Activated CD8-positive, alpha-beta memory T cell treated with anti-CD3 and anti-CD28 coated beads for 36 hours (primary cell): ENCODE measurements around the gene GJB2. TPM values are rescaled to one million over a fixed set of nuclear protein-coding genes. Genes with fewer than 3 reads are reported as not detected.

Experiments used
- CTCF ChIA-PET: fragments of 350-600 bp; sonication (Branson Sonifier 250); formaldehyde crosslinking; loops from one replicate; lab custom pipeline; 2021; ENCODE audit warnings: antibody characterized with exemption; lab: Charles Lee
- POLR2A ChIA-PET: fragments of 350-600 bp; sonication (Branson Sonifier 250); formaldehyde crosslinking; loops from one replicate; lab custom pipeline; 2021; ENCODE audit warnings: antibody characterized with exemption; lab: Charles Lee
- total RNA-seq, 2 experiments: library from RNA; stranded (reverse); gene quantifications; one replicate each; pipeline ENCODE4 v1.2.3, GENCODE V29; 2021

The GJB2 gene
- total RNA-seq, 2 experiments from 2014 or later: 16.6 to 17.0 TPM

DNA sequence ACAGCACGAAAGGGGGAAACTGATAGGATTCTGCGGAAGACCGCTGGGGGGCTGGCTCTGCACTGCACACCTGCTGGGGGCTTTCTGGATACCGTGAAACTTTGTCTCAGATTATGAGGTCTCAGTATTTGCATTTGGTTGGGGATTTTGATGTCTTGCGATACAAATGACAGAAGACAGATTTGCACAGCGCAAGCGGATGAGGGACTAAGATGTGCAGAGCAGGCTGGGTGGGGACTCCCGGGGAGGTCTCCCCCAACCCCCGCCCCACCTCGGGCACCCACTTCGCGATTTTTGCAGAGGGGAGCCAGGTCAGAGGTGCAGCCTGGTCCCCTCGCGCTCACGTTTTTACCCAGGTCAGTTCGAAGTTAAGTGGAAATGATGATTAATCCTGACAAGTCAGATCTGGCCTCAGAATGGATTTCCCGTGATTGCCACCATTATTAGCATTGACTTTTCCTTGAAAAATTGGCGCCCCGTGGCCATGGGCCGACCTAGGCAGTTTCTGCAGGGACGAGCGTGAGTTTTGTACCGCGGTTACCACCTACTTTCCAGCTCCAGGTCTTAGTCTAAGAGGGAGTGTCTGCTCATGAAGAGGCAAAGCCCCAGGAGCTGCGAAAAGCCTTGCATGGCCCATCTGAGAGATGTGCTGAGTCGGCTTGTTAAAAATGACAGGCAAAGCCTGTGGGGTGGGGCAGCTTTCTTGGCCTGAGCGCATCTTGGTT, 1.3 kb upstream of the GJB2 start:
- ChIA-PET CTCF (no interaction called here), POLR2A (no interaction called here)

DNA sequence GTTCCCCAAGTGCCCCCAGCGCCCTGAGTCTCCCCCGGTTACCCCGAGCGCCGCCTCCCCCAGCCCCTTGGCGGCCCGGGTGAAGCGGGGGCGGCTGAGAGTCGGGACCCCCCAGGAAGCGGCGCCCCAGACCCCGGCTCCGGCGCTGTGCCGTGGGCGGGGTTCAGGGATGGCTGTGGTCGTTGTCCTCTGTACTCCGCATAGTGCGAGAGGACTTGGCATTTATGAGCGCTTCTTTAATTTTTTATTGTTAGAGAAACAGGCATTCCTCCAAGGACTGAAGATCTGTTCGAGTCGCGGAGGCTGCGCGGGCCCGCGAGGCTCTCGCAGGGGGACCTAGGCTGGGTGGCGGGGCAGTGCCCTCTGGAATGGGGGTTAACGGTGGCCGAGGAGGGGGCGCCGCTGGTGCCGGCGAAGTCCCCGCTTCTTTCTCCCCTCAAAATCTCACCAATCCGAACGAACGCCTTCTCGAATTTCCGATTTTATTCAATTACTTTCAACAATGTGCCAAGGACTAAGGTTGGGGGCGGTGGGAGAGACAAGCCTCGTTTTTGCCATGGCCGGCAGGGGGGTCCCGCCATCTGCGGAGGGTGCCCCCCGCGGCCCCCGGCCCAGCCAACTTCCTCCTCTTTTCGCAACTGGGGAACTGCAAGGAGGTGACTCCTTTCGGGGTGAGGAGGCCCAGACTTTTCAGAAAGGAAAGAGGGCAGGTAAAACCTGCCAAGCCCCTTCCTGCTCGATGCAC, 596 bp upstream of the GJB2 start:
- CTCF ChIA-PET: interaction anchor here (1.0 kb wide), 1 partner anchor 220 kb away, joined by 3 read pairs; no protein-coding TSS in a partner anchor
- POLR2A ChIA-PET: no interaction called here

DNA sequence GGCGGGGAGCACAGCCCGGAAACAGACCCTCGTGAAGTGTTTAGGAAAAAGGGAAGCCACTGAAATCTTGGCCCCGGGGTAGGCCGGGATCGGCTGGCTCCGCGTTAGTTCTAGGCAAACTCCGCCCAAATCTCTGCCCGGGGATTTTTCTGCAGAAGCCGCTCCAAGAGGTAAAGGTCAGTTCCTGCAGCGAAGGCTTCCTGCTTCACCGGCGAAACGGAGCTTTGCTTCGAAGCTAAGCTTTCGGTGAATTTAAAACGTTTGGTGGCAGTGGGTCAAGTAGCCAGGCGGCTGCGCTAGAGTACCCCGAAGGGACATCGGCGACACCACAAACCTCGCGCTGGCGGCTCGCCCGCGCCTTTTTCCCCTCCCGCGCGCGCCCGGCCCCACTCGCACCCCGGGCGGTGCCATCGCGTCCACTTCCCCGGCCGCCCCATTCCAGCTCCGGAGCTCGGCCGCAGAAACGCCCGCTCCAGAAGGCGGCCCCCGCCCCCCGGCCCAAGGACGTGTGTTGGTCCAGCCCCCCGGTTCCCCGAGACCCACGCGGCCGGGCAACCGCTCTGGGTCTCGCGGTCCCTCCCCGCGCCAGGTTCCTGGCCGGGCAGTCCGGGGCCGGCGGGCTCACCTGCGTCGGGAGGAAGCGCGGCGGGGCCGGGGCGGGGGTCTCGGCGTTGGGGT, 441 bp downstream of the GJB2 start:
- CTCF ChIA-PET: interaction anchor here (1.0 kb wide), 1 partner anchor 221 kb away, joined by 3 read pairs; no protein-coding TSS in a partner anchor
- POLR2A ChIA-PET: no interaction called here

DNA sequence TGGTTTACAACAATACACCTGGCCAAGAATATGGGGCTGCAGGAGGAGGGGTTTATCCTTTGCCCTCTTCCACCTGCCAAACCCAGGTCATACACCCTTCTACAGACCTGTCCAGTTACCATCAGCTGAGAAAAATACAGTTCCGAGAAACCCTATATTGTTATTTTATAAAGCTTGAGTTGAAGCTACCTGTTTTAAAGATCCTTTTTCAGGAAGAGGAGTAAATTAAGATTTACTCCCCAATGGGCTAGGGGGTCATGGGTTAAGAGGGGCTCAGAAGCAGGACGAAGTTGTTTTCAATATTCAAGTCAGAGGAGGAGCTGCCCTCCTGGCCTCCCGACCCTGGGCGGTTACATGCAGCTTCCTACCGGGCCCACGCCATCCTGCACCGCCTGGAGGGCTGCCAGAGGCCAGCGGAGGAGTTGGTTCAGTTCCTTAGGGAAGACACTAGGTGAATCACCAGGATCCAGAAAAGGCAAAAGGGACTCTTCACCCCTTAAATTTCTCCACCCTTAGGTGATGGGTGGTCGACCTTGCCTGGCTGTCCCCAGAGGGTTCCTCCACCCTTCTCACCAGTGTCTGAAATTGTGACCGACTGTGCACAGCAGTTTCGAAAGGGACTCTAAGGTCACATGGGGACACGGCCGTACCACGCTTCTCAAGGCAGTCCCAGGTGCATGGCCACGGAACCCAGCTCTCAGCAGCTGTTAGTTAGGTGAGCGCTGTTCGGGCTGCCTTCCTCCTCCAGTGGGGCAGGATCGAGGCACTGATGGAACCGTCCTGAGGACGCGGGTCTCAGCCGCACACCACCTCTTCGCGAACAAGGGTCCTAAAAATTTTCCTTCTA, 1.2 kb downstream of the GJB2 start:
- POLR2A ChIA-PET: interaction anchor here (0.6 kb wide), 1 partner anchor 404 kb away, joined by 4 read pairs; no protein-coding TSS in a partner anchor
- CTCF ChIA-PET: interaction anchor here (0.7 kb wide), 1 partner anchor 27 kb away, joined by 3 read pairs; no protein-coding TSS in a partner anchor

DNA sequence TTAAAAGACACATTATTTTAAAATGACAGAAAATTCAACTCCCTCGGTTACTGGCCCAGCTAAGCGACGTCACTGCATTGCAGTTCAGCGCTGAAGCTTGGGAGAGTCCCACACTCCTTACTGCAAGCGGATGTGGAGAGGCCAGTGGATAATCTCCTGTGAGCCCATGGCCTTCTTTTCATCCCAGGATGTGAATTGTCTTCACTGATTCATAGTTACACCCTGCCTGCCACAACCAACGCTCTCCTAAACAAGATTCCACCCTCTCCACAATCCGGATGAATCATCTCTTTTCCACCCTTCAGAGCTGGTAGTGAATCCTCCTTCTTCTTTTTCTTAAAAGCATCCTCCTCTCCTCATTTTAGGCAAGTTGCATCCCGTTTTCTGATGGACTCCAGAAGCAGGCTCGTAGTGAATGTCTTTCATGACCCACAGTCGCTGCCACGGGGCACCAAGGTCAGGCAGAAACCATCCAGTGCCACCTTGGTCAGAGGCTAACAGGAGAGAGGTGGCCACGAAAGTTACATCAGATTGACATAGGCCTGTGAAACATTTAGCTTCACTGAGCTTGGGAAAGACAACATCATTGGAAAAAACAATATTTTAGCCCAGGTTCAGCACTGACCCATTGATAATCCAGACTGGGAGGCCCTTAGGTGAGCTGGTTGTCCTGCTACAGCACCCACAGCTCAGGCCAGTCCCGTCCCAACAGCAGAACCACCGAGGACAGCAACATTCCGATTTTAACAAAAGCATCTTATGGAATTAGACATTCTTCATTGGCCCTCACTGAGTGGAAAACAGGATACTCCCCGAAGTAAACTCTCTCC, 2.0 kb downstream of the GJB2 start:
- CTCF ChIA-PET: interaction anchor here (0.7 to 0.9 kb wide), 3 partner anchors 26 to 734 kb away, joined by 3 read pairs; no protein-coding TSS in a partner anchor
- POLR2A ChIA-PET: interaction anchor here (0.7 kb wide), 1 partner anchor 685 kb away, joined by 6 read pairs; no protein-coding TSS in a partner anchor

DNA sequence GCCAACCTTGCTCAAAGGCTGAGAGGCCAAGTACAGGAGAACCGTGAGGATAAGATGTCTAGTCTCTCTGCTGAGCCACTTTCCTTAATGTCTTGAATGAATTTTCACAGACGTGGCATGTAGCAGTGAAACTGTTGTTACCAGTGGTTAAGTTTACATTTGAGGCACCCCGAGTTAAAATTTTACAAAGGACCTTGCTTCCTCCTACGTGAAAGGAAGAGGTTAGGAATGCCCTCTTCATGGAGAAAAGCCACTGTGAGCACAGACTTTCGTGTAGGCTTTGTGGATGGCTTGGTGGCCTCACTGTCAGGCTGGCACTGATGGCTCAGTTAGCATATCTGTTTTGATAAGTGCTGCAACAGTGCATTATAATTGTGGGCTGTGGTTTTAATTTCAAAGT, 2.7 kb downstream of the GJB2 start:
- POLR2A ChIA-PET: no interaction called here
- CTCF ChIA-PET: interaction anchor here (0.9 kb wide), 1 partner anchor 735 kb away, joined by 3 read pairs; no protein-coding TSS in a partner anchor

DNA sequence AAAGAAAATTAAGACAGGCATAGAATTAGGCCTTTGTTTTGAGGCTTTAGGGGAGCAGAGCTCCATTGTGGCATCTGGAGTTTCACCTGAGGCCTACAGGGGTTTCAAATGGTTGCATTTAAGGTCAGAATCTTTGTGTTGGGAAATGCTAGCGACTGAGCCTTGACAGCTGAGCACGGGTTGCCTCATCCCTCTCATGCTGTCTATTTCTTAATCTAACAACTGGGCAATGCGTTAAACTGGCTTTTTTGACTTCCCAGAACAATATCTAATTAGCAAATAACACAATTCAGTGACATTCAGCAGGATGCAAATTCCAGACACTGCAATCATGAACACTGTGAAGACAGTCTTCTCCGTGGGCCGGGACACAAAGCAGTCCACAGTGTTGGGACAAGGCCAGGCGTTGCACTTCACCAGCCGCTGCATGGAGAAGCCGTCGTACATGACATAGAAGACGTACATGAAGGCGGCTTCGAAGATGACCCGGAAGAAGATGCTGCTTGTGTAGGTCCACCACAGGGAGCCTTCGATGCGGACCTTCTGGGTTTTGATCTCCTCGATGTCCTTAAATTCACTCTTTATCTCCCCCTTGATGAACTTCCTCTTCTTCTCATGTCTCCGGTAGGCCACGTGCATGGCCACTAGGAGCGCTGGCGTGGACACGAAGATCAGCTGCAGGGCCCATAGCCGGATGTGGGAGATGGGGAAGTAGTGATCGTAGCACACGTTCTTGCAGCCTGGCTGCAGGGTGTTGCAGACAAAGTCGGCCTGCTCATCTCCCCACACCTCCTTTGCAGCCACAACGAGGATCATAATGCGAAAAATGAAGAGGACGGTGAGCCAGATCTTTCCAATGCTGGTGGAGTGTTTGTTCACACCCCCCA, 3.8 kb downstream of the GJB2 start:
- POLR2A ChIA-PET: no interaction called here

DNA sequence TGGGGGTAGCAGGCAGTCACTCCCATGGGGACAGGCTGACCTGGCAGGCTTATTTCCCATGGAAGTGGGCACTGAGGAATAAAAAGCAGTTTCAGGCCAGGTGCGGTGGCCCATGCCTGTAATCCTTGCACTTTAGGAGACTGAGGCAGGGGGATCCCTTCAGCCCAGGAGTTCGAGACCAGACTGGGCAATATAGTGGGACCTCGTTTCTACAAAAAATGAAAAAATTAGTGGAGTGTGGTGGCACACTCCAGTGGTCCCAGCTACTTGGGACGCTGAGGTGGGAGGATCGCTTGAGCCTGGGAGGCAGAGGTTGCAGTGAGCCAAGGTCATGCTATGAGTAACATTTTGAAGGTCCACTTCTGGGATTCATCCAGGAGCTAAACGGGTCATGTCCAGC, 6.0 kb downstream of the GJB2 start:
- ChIA-PET CTCF (no interaction called here), POLR2A (no interaction called here)

More for the DNA sequence above, 3.8 kb downstream of the GJB2 start:
- CTCF ChIA-PET: interaction anchor here (0.6 kb wide), 1 partner anchor 8 kb away, joined by 3 read pairs; no protein-coding TSS in a partner anchor

DNA sequence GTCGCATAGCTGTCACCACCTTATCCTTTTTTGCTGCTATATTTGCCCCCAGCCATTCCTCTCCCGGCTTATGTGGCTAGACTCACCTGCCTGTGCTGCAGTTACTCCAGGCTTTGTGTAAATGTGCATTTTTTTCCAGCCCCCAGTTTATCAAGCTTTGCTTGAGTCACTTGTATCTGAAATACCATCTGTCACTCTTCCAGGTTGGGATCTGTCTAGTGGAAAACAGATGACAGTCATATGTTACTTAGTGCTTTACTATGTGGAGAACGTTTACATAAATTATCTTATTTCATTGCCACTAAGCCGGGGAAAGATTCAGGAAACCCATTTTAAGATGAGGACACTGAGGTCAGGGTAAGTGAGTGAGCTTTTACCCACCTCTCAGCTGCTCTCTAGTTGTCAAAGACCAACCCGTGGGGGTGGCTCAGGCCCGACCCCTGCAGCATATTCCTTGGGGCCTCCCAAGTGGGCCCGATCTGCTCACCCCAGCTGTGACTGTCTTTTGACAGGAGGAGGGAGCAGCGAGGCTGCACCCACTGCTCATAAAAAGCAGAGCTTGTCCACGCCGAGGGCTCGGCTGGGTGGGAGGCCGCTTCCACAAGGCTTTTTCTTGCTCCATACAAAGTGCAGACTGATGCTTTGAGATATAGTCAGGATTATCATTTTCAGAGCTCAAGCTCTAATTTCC, 7.2 kb downstream of the GJB2 start:
- POLR2A ChIA-PET: no interaction called here
- CTCF ChIA-PET: interaction anchor here (1.6 kb wide), 1 partner anchor 11 kb away, joined by 3 read pairs; no protein-coding TSS in a partner anchor

DNA sequence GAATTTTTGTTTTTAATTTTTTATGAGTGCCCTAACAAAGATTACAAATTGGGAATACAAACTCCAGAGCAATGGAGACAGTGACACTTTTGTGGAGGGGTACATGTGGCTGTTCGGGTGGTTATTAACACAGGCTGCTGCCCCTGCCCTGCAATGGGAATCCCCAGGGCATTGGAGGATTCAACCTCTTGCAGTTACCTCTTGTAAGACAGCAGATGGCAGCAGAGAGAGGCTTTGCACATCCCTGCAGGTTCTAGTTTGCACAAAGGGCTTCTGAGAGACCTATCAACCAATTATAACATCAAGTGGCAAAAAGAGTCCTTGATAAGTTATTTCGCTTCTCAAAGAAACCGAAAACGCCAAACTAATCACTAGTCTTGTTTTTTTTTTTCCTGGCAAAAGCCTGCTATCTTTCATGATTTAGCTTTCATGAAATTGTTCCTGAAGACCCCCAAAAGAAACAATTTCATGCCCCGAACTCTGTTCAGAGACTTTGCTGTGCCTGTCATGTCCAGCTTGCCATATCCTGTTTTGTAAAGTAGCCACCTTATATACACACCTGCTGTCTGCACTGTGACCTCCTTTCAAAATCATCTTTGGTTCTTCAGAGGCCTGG, 10.4 kb downstream of the GJB2 start:
- CTCF ChIA-PET: interaction anchor here (0.6 to 1.1 kb wide), 6 partner anchors 9 to 754 kb away, joined by 3 to 5 read pairs (median 3); no protein-coding TSS in a partner anchor
- POLR2A ChIA-PET: interaction anchor here (0.6 kb wide), 1 partner anchor 532 kb away, joined by 3 read pairs; no protein-coding TSS in a partner anchor

DNA sequence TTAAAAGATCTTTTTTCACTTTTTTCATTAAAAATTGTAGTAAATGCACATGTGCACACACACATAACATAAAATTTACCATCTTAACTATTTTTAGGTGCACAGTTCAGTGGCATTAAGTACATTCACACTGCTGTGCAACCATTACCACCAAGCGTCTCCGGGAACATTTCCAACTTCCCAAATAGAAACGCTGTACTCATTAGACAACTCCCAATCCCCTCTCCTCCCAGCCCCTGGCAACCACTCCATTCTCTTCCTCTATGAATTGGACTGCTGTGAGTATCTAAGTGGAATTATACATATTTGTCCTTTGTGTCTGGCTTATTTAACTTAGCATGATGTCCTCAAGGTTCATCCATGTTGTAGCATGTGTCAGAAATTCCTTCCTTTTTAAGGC, 11.6 kb downstream of the GJB2 start:
- CTCF ChIA-PET: interaction anchor here (0.6 kb wide), 1 partner anchor 19 kb away, joined by 3 read pairs; no protein-coding TSS in a partner anchor
- POLR2A ChIA-PET: no interaction called here

DNA sequence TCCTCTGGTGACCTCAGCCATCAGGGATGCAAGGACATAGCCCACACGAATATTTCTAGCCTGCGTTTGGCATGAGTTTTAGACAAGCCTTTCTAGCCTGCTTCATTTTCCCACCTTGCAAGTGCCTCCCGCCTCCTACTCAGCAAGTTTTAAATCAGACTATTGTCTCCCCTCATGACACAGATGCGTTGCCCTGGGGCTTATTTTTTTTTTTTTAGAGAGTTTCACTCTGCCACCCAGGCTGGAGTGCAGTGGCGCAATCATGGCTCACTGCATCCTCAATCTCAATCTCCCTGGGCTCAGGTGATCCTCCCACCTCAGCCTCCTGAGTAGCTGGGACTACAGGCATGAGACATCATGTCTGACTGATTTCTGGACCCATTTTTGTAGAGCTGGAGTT, 14.6 kb downstream of the GJB2 start:
- CTCF ChIA-PET: no interaction called here
- POLR2A ChIA-PET: no interaction called here

DNA sequence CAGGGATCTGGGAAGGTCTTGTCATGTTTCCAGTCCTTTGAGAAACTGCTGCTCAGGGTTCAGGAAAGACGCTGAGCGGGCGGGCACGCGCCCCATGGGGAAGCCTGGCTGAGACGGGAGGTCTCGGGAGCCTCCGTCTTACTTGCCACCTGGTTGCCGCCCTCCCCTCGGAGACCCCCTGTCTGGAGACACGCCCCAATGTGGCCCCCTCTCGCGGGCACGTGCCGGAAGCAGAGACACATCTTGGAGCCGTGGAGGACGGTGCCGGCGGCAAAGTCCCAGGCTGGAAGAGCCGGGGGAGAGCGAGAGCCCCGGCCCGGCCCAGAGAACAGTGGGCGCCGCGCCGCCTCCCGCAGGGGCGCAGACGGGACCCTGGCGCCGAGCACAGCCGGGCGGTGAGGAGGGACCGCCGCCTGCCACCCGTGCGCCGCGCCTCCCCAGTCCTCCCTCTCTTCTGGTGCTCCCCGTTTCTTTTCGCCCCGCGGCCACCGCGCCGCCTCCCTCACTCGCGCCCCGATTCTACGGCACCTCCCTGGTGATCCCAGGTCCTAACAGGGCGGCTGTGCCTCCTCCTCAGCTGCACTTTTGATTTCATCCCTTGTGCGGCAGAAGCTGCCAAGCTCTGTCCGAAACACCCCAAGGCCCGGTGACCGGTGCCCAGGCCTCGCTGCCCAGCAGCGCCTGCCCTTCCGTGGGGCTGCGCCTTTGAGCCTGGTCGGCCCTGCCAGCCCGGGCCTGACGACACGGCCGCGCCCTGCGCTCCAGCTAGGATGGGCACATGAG, 15.5 kb downstream of the GJB2 start:
- CTCF ChIA-PET: no interaction called here
- POLR2A ChIA-PET: no interaction called here

DNA sequence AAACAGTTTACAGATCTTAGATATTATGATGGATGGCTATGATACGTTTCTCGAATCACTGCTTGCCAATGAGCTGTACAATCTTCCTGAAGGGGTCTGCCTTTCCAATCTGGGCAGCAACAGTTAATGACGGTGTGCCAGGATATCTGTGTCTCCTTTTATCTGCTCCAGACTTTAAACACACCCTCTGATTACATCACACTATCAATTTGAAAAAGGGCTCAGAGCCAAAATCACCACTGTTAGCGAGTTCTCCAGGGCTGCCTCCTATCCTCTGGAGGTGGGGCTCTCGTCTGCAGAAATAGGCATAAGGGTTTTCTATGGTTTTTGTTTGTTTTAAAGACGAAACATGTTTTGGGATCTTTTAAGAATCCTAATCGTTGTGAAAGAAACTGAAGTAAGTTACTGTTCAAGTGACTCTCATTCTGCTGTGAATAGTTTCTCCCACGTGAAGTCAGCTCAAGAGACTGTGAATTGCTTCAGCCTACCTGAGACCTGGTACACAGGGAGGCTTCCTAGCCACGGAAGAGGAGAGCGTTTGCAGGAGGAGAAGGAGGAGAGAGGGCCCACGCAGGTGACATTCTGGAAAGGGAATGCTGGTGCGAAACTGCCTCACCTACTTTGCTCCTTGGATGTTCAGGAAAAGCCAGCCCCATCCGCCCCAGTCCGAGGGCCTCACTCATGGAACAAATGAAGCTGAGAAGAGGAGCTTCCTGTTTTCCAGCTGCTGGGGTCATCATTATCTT, 16.7 kb downstream of the GJB2 start:
- CTCF ChIA-PET: no interaction called here
- POLR2A ChIA-PET: no interaction called here
